HG03175 (cell line): ENCODE results near the gene CUEDC2.
A peak's percentile ranks its signal among the peaks of the same experiment; 100 is the strongest.

Experiments
- ATAC-seq: cut with Tn5 transposase; IDR thresholded peaks from one replicate; pipeline ENCODE4 v1.9.1; 2021; ENCODE audit warnings: mild to moderate bottlenecking, moderate library complexity; ENCODE audit not compliant: unreplicated experiment

Gene CUEDC2

GRCh38 chr10:102398172-102399020, 34.0 kb downstream of the CUEDC2 start:
- ATAC-seq: no peak

GRCh38 chr10:102397222-102398171, 34.9 kb downstream of the CUEDC2 start:
- ATAC-seq: no peak

- ATAC-seq: no peak
Measured at GRCh38 chr10:102396730-102397151, 35.6 kb downstream of the CUEDC2 start.

GRCh38 chr10:102396317-102396650, 36.1 kb downstream of the CUEDC2 start:
- ATAC-seq: no peak

GRCh38 chr10:102395400-102396316, 36.7 kb downstream of the CUEDC2 start, which contains the start of gene NFKB2:
NFKB2 (plus strand) TSS chr10:102395705; CDS start chr10:102395960, 255 bp downstream.
- ATAC-seq: peak; percentile 25

- peak; percentile 0 for ATAC-seq
Measured at GRCh38 chr10:102394801-102395399, 37.5 kb downstream of the CUEDC2 start.

- ATAC-seq: peak; percentile 83
Measured at GRCh38 chr10:102394079-102394800, 38.1 kb downstream of the CUEDC2 start.

GRCh38 chr10:102393411-102394078, 38.8 kb downstream of the CUEDC2 start:
- no peak for ATAC-seq

GRCh38 chr10:102392306-102392705, 40.1 kb downstream of the CUEDC2 start:
- no peak for ATAC-seq

GRCh38 chr10:102389894-102390293, 42.5 kb downstream of the CUEDC2 start:
- ATAC-seq: no peak

GRCh38 chr10:102384606-102385429, 47.6 kb downstream of the CUEDC2 start:
- no peak for ATAC-seq

GRCh38 chr10:102384053-102384452, 48.3 kb downstream of the CUEDC2 start:
- ATAC-seq: no peak

GRCh38 chr10:102382871-102383270, 49.5 kb downstream of the CUEDC2 start:
- no peak for ATAC-seq

- ATAC-seq: no peak
Measured at GRCh38 chr10:102381983-102382382, 50.4 kb downstream of the CUEDC2 start.

GRCh38 chr10:102379383-102379782, 53.0 kb downstream of the CUEDC2 start:
- ATAC-seq: no peak

GRCh38 chr10:102376901-102377300, 55.5 kb downstream of the CUEDC2 start:
- ATAC-seq: no peak

- no peak for ATAC-seq
Measured at GRCh38 chr10:102375867-102376266, 56.5 kb downstream of the CUEDC2 start.

- ATAC-seq: no peak
Measured at GRCh38 chr10:102375250-102375649, 57.1 kb downstream of the CUEDC2 start.
